ENCODE results near the gene PTGS1. TPM values are rescaled to one million over a fixed set of nuclear protein-coding genes. Genes with fewer than 3 reads are reported as not detected.

PTGS1 gene
- total and polyA plus RNA-seq, 4 donors = 0.84 to 5.3 (median 1.1) TPM

DNA sequence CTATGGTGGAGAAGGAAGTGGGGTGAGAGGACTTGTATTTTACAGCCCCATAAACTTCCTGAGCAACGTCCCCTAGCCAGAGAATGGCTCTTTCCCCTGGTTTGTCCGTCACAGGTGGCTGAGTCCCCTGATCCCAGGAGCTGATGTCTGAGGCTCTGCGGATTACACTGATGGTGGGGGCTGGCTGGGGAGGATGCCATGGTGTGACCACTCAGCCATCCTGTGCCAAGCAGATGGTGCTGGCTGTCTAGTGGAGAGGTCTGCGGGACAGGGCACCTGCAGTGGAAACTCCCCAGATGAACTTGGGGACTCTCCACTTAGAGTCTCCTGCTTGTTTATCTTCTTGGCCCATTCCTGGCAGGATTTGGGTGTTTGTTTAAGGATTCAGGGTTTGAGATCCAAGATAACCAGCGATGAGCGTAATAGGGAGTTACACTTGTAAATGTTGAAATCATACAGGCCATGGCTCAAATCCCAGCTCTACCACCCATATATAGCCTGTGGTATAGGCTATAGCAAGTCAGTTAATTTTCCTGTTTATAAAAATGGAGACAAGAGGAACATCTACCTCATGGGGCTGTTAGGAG is 4.7 kb upstream of the PTGS1 start:
- no peak for DNase-seq (ENCODE audit: low spot score)
- no peak overlapping the region for H3K4me3 ChIP-seq (ENCODE audit: low read depth in 1 of 3, low read length in 3 of 3)
- peaks cover 0 to 4% (median 0%) of the 10 kb centered on the region in 4 donors for H3K9me3 ChIP-seq (ENCODE audit: control insufficient read depth in 4 of 4, low read length in 3 of 4)
- H3K27ac ChIP-seq (ENCODE audit: low read depth in 1 of 2, low read length in 2 of 2) = no peak overlapping the region
- no peaks in the 10 kb centered on the region for H3K36me3 ChIP-seq (ENCODE audit: control insufficient read depth in 4 of 4, insufficient read depth in 3 of 4, low read depth in 1 of 4, low read length in 3 of 4)
- no peak overlapping the region for H3K9ac ChIP-seq (ENCODE audit: low read depth in 1 of 2, low read length in 2 of 2)
- peaks cover 0 to 4% (median 1%) of the 10 kb centered on the region in 4 donors for H3K4me1 ChIP-seq (ENCODE audit: control insufficient read depth in 4 of 4, insufficient read depth in 4 of 4, low read length in 3 of 4)
- WGBS = 72% methylated on average over 6 of the region's 6 CpGs
- no peaks in the 10 kb centered on the region for H3K27me3 ChIP-seq (ENCODE audit: control insufficient read depth in 4 of 4, insufficient read depth in 4 of 4, low read length in 3 of 4)
- TF ChIP-seq, protein P1, sequence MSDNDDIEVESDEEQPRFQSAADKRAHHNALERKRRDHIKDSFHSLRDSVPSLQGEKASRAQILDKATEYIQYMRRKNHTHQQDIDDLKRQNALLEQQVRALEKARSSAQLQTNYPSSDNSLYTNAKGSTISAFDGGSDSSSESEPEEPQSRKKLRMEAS (IDR thresholded peaks at IDR 0.05) = no peak
- TF ChIP-seq RAD21 (IDR thresholded peaks at IDR 0.05) (no peak), FOXA1 (IDR thresholded peaks at IDR 0.05) (no peak), NR2F2 (IDR thresholded peaks at IDR 0.05) (no peak), HNF4G (IDR thresholded peaks at IDR 0.05) (no peak), RXRA (IDR thresholded peaks at IDR 0.05) (no peak), SP1 (IDR thresholded peaks at IDR 0.05) (no peak), GABPA (IDR thresholded peaks at IDR 0.05 in 1 of 2, conservative IDR thresholded peaks at IDR 0.05 in 1 of 2) (no peak), FOXA2 (IDR thresholded peaks at IDR 0.05) (no peak), JUND (IDR thresholded peaks at IDR 0.05) (no peak), YY1 (IDR thresholded peaks at IDR 0.05) (no peak), HNF4A (conservative IDR thresholded peaks at IDR 0.05) (no peak), TAF1 (conservative IDR thresholded peaks at IDR 0.05) (no peak), EGR1 (IDR thresholded peaks at IDR 0.05; ENCODE audit: low read depth in 2 of 2) (no peak)
- TF ChIP-seq, protein P2, sequence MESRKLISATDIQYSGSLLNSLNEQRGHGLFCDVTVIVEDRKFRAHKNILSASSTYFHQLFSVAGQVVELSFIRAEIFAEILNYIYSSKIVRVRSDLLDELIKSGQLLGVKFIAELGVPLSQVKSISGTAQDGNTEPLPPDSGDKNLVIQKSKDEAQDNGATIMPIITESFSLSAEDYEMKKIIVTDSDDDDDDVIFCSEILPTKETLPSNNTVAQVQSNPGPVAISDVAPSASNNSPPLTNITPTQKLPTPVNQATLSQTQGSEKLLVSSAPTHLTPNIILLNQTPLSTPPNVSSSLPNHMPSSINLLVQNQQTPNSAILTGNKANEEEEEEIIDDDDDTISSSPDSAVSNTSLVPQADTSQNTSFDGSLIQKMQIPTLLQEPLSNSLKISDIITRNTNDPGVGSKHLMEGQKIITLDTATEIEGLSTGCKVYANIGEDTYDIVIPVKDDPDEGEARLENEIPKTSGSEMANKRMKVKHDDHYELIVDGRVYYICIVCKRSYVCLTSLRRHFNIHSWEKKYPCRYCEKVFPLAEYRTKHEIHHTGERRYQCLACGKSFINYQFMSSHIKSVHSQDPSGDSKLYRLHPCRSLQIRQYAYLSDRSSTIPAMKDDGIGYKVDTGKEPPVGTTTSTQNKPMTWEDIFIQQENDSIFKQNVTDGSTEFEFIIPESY (IDR thresholded peaks at IDR 0.05) = no peak
- TF ChIP-seq, protein P3, sequence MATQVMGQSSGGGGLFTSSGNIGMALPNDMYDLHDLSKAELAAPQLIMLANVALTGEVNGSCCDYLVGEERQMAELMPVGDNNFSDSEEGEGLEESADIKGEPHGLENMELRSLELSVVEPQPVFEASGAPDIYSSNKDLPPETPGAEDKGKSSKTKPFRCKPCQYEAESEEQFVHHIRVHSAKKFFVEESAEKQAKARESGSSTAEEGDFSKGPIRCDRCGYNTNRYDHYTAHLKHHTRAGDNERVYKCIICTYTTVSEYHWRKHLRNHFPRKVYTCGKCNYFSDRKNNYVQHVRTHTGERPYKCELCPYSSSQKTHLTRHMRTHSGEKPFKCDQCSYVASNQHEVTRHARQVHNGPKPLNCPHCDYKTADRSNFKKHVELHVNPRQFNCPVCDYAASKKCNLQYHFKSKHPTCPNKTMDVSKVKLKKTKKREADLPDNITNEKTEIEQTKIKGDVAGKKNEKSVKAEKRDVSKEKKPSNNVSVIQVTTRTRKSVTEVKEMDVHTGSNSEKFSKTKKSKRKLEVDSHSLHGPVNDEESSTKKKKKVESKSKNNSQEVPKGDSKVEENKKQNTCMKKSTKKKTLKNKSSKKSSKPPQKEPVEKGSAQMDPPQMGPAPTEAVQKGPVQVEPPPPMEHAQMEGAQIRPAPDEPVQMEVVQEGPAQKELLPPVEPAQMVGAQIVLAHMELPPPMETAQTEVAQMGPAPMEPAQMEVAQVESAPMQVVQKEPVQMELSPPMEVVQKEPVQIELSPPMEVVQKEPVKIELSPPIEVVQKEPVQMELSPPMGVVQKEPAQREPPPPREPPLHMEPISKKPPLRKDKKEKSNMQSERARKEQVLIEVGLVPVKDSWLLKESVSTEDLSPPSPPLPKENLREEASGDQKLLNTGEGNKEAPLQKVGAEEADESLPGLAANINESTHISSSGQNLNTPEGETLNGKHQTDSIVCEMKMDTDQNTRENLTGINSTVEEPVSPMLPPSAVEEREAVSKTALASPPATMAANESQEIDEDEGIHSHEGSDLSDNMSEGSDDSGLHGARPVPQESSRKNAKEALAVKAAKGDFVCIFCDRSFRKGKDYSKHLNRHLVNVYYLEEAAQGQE (IDR thresholded peaks at IDR 0.05) = no peak
- TF ChIP-seq, protein P4, sequence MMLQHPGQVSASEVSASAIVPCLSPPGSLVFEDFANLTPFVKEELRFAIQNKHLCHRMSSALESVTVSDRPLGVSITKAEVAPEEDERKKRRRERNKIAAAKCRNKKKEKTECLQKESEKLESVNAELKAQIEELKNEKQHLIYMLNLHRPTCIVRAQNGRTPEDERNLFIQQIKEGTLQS (IDR thresholded peaks at IDR 0.05) = no peak
- TF ChIP-seq, protein P5, sequence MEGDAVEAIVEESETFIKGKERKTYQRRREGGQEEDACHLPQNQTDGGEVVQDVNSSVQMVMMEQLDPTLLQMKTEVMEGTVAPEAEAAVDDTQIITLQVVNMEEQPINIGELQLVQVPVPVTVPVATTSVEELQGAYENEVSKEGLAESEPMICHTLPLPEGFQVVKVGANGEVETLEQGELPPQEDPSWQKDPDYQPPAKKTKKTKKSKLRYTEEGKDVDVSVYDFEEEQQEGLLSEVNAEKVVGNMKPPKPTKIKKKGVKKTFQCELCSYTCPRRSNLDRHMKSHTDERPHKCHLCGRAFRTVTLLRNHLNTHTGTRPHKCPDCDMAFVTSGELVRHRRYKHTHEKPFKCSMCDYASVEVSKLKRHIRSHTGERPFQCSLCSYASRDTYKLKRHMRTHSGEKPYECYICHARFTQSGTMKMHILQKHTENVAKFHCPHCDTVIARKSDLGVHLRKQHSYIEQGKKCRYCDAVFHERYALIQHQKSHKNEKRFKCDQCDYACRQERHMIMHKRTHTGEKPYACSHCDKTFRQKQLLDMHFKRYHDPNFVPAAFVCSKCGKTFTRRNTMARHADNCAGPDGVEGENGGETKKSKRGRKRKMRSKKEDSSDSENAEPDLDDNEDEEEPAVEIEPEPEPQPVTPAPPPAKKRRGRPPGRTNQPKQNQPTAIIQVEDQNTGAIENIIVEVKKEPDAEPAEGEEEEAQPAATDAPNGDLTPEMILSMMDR (IDR thresholded peaks at IDR 0.05; ENCODE audit: low read depth, low read length, missing input control) = no peak
